ENCODE results near the gene C12orf56.

C12orf56 gene

GRCh38 chr12:64225626-64226025, 164.9 kb downstream of the C12orf56 start:
- Histone ChIP-seq H3K27ac (no peak overlapping the region), H3K9me3 (no peaks in the 10 kb centered on the region), H3K4me1 (ENCODE audit: control insufficient read depth in 1 of 2, insufficient read depth in 1 of 2, low read depth in 1 of 2, low read length in 1 of 2) (peaks cover 6 to 8% of the 10 kb centered on the region in 2 experiments), H3K36me3 (no peaks in the 10 kb centered on the region), H3K4me3 (ENCODE audit: low read depth in 1 of 2, low read length in 1 of 2) (no peak overlapping the region), H3K27me3 (peaks cover 4% of the 10 kb centered on the region)
- TF ChIP-seq CTCF (IDR thresholded peaks at IDR 0.05), result no peak

GRCh38 chr12:64222009-64222765, 168.4 kb downstream of the C12orf56 start, which contains the start of gene KICS2:
KICS2 (minus strand) TSS chr12:64222296; CDS start chr12:64222237, 59 bp downstream.
- Histone ChIP-seq H3K36me3 (no peaks in the 10 kb centered on the region), H3K27me3 (peaks cover 4% of the 10 kb centered on the region), H3K27ac (peak within 1 kb of the TSS; percentile 70), H3K9me3 (no peaks in the 10 kb centered on the region), H3K4me1 (ENCODE audit: control insufficient read depth in 1 of 2, insufficient read depth in 1 of 2, low read depth in 1 of 2, low read length in 1 of 2) (peaks cover 8 to 11% of the 10 kb centered on the region in 2 experiments), H3K4me3 (ENCODE audit: low read depth in 1 of 2, low read length in 1 of 2) (peak within 1 kb of the TSS; percentile 75 to 84)
- TF ChIP-seq CTCF (IDR thresholded peaks at IDR 0.05), result peak; percentile 20

- H3K36me3 ChIP-seq, result no peaks in the 10 kb centered on the region
- no peaks in the 10 kb centered on the region for H3K9me3 ChIP-seq
These were observed 168.9 kb downstream of the C12orf56 start for GRCh38 chr12:64221651-64222008.

GRCh38 chr12:64220046-64220445, 170.5 kb downstream of the C12orf56 start:
- Histone ChIP-seq H3K9me3 (no peaks in the 10 kb centered on the region), H3K4me3 (ENCODE audit: low read depth in 1 of 2, low read length in 1 of 2) (no peak overlapping the region), H3K27me3 (peaks cover under 1% of the 10 kb centered on the region), H3K36me3 (no peaks in the 10 kb centered on the region), H3K27ac (no peak overlapping the region), H3K4me1 (ENCODE audit: control insufficient read depth in 1 of 2, insufficient read depth in 1 of 2, low read depth in 1 of 2, low read length in 1 of 2) (peaks cover 8 to 11% of the 10 kb centered on the region in 2 experiments)
- TF ChIP-seq CTCF (IDR thresholded peaks at IDR 0.05), result no peak

More at GRCh38 chr12:64221651-64222008, 168.9 kb downstream of the C12orf56 start:
- H3K27me3 ChIP-seq, result peaks cover 4% of the 10 kb centered on the region
- peaks cover 8 to 11% of the 10 kb centered on the region in 2 experiments for H3K4me1 ChIP-seq (ENCODE audit: control insufficient read depth in 1 of 2, insufficient read depth in 1 of 2, low read depth in 1 of 2, low read length in 1 of 2)
- peak overlapping the region; percentile 75 to 84 for H3K4me3 ChIP-seq (ENCODE audit: low read depth in 1 of 2, low read length in 1 of 2)
- peak overlapping the region; percentile 70 for H3K27ac ChIP-seq
- TF ChIP-seq CTCF (IDR thresholded peaks at IDR 0.05), result no peak

GRCh38 chr12:64219145-64219544, 171.4 kb downstream of the C12orf56 start:
- no peaks in the 10 kb centered on the region for H3K9me3 ChIP-seq
- H3K36me3 ChIP-seq, result no peaks in the 10 kb centered on the region
- H3K27me3 ChIP-seq, result no peaks in the 10 kb centered on the region
- H3K4me1 ChIP-seq (ENCODE audit: control insufficient read depth in 1 of 2, insufficient read depth in 1 of 2, low read depth in 1 of 2, low read length in 1 of 2), result peaks cover 8 to 11% of the 10 kb centered on the region in 2 experiments
- TF ChIP-seq CTCF (IDR thresholded peaks at IDR 0.05), result no peak
- no peak overlapping the region for H3K27ac ChIP-seq
- no peak overlapping the region for H3K4me3 ChIP-seq (ENCODE audit: low read depth in 1 of 2, low read length in 1 of 2)

All from neutrophil (primary cell).